Measurements from ENCODE around the gene FAM25G. TPM values are rescaled to one million over a fixed set of nuclear protein-coding genes. Genes with fewer than 3 reads are reported as not detected.

FAM25G gene
- 0.88 to 1.1 TPM (median 0.95 TPM) in 3 of 5 replicates, not detected in the others for total RNA-seq (2022; extraction: Qiagen RNA extraction; ENCODE audit: low read depth)

GRCh38 chr10:47491600-47491999, at the start of gene FAM25G:
Gene FAM25G, minus strand, starts transcription at chr10:47491700. Its CDS starts 26 bp downstream, at chr10:47491674.

DNA sequence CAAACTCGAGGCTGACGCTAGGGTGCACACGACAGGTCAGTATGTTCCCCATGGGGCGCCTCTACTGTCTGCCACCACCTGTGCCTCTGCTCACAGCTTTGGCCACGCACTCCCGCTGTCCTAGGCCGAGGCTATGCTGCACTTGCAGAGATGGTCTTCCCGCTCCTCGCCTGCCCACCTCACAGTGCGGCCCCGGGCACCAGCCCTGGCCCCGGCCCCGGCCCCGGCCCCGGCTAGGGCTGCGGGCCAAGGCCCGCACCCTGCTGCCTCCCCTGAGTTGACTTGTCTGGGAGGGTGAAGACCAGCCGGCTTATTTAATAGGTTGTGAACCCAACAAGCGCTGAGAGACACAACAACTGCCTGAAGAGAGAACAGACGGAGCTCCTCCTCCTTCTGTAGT, 32.0 kb upstream of the FAM25G start, which contains the start of gene AGAP9:
Gene AGAP9 (minus strand): TSS at position 164 of the 400 bp plus-strand sequence. CDS start 112 bp downstream, at position 52.

DNA sequence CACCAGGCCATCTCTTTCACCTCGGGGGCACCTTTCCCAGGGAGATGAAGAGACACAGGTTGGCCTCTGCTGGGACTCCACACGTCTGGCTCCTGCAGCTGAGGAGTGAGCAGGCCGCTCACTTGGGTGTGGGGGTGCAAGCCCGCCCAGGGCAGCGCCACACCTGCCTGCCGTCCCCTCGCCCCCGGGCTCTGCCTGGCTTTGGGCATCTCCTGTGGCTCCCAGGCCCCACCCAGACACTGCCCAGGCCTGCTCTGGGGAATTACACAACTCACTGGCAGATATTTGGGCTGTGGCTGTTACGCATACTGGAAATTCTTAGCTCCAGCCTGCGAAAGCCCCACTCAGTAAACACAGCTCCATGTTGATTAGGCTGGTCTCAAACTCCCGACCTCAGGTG, 7.6 kb downstream of the FAM25G start, which contains the start of gene ANXA8:
Gene ANXA8 (minus strand): TSS at position 193 of the 400 bp plus-strand sequence. CDS start 182 bp downstream, at position 11.

Other genes starting within 250 kb of the FAM25G start
- 0.05 to 0.12 TPM in 2 of 5 replicates, not detected in the others for gene GDF10, start 191.5 kb downstream of the FAM25G start, total RNA-seq (2022; extraction: Qiagen RNA extraction; ENCODE audit: low read depth)
- gene GDF2, start 169.2 kb downstream of the FAM25G start, total RNA-seq (2022; extraction: Qiagen RNA extraction; ENCODE audit: low read depth), result not detected in 5 replicates
- not detected in 5 replicates for gene RBP3, start 143.3 kb downstream of the FAM25G start, total RNA-seq (2022; extraction: Qiagen RNA extraction; ENCODE audit: low read depth)
- gene ZNF488, start 107.4 kb downstream of the FAM25G start, total RNA-seq (2022; extraction: Qiagen RNA extraction; ENCODE audit: low read depth), result 11.0 to 14.8 TPM (median 12.9 TPM) in 5 replicates
- gene ANXA8, start 7.6 kb downstream of the FAM25G start, total RNA-seq (2022; extraction: Qiagen RNA extraction; ENCODE audit: low read depth), result 25.9 to 36.6 TPM (median 29.7 TPM) in 5 replicates
- gene AGAP9, start 31.9 kb upstream of the FAM25G start, total RNA-seq (2022; extraction: Qiagen RNA extraction; ENCODE audit: low read depth), result 8.0 to 9.7 TPM (median 9.2 TPM) in 5 replicates

All from A549 treated with RU486 at 1 μM for 4 hours (cell line).